COLO668 (cell line): ENCODE measurements around the gene PIWIL4.
"Not testable (repeated sequence)": the region's sequence is repeated elsewhere in the genome, so short reads cannot be mapped to it uniquely, and the experiment has no call there.

Experiments used
- DNase-seq: peaks from one replicate; lab custom pipeline; 2025; ENCODE audit not compliant: unreplicated experiment; lab: John Stamatoyannopoulos, UW

The PIWIL4 gene

GRCh38 chr11:94635072-94635471 lies 67.9 kb downstream of the PIWIL4 start:
- no peak for DNase-seq

- no peak for DNase-seq
These were observed 69.3 kb downstream of the PIWIL4 start for GRCh38 chr11:94636388-94636949.

GRCh38 chr11:94638301-94638901 lies 71.2 kb downstream of the PIWIL4 start:
- no peak for DNase-seq

- DNase-seq, result no peak
These were observed 71.8 kb downstream of the PIWIL4 start for GRCh38 chr11:94638902-94639373.

- no peak for DNase-seq
These were observed 72.9 kb downstream of the PIWIL4 start for GRCh38 chr11:94639901-94640721.

- no peak for DNase-seq
These were observed 74.1 kb downstream of the PIWIL4 start for GRCh38 chr11:94641167-94641761.

- DNase-seq, result not testable (repeated sequence)
These were observed 76.0 kb downstream of the PIWIL4 start for GRCh38 chr11:94643186-94643585.

GRCh38 chr11:94647926-94648325 lies 80.8 kb downstream of the PIWIL4 start:
- no peak for DNase-seq

- no peak for DNase-seq
These were observed 81.6 kb downstream of the PIWIL4 start for GRCh38 chr11:94648789-94649188.

- no peak for DNase-seq
These were observed 82.1 kb downstream of the PIWIL4 start for GRCh38 chr11:94649254-94649653.

- DNase-seq, result no peak
These were observed 82.9 kb downstream of the PIWIL4 start for GRCh38 chr11:94649964-94650623.

- DNase-seq, result no peak
These were observed 83.6 kb downstream of the PIWIL4 start for GRCh38 chr11:94650756-94651155.

GRCh38 chr11:94652735-94653284 lies 85.6 kb downstream of the PIWIL4 start:
- DNase-seq, result no peak

GRCh38 chr11:94653561-94653960 lies 86.4 kb downstream of the PIWIL4 start:
- no peak for DNase-seq

- DNase-seq, result no peak
These were observed 87.0 kb downstream of the PIWIL4 start for GRCh38 chr11:94654201-94654600.

GRCh38 chr11:94655291-94655690 lies 88.1 kb downstream of the PIWIL4 start:
- DNase-seq, result no peak

- no peak for DNase-seq
These were observed 88.8 kb downstream of the PIWIL4 start for GRCh38 chr11:94655956-94656355.

- no peak for DNase-seq
These were observed 89.8 kb downstream of the PIWIL4 start for GRCh38 chr11:94656968-94657367.

GRCh38 chr11:94657629-94658028 lies 90.5 kb downstream of the PIWIL4 start:
- no peak for DNase-seq

- DNase-seq, result no peak
These were observed 91.2 kb downstream of the PIWIL4 start for GRCh38 chr11:94658386-94658785.

GRCh38 chr11:94658888-94659287 lies 91.7 kb downstream of the PIWIL4 start:
- no peak for DNase-seq
